HepG2 (cell line): ENCODE results near the gene SPNS1. TPM values are rescaled to one million over a fixed set of nuclear protein-coding genes. Genes with fewer than 3 reads are reported as not detected.

Source experiments
- ASH2L ChIP-seq: fragments of 300-600, 200-600 bp; sonication (generic); IDR thresholded peaks from 2 replicates; pipeline ENCODE4 v1.7.0; 2017; ENCODE audit warnings: low read depth, mild to moderate bottlenecking, moderate library complexity, mixed read lengths, low read length; ENCODE audit not compliant: insufficient read length
- DNMT3B ChIP-seq: conservative IDR thresholded peaks from 2 replicates; pipeline ENCODE4 v1.6.1; 2016; ENCODE audit warnings: missing biosample characterization, control low read depth
- HHEX ChIP-seq: IDR thresholded peaks from 2 replicates; pipeline ENCODE4 v1.6.1; 2016; ENCODE audit warnings: control low read depth
- HNF1A ChIP-seq, 2 experiments: sonication (generic) in 1 of 2; formaldehyde crosslinking in 1 of 2; IDR thresholded peaks; 2 replicates each; pipeline versions ENCODE4 v1.4.0 to v1.6.1; 2016 to 2020; ENCODE audit warnings: borderline replicate concordance in 1 of 2, low read depth in 1 of 2, mild to moderate bottlenecking in 1 of 2, missing genetic modification reagents in 1 of 2
- LCORL ChIP-seq, 2 experiments: fragments of 450-650 bp in 1 of 2; sonication (generic) in 1 of 2; formaldehyde crosslinking in 1 of 2; IDR thresholded peaks; 2 replicates each; pipeline versions ENCODE4 v1.5.0 to v1.6.1; 2017 to 2020; ENCODE audit warnings: antibody characterized with exemption in 1 of 2, missing genetic modification reagents in 1 of 2
- PCBP2 ChIP-seq: fragments of 200-400 bp; formaldehyde crosslinking; optimal IDR thresholded peaks from 2 replicates; pipeline ENCODE3; 2018; ENCODE audit warnings: low read length, low read depth; ENCODE audit not compliant: poor library complexity, severe bottlenecking
- RBM39 ChIP-seq: fragments of 200-400 bp; formaldehyde crosslinking; IDR thresholded peaks from one replicate; pipeline ENCODE4 v1.6.1; 2018; ENCODE audit warnings: antibody characterized with exemption, mild to moderate bottlenecking, low read depth, low read length; ENCODE audit not compliant: poor library complexity, severe bottlenecking
- RFXANK ChIP-seq: IDR thresholded peaks from 2 replicates; pipeline ENCODE4 v1.6.1; 2016
- SMAD9 ChIP-seq: sonication (generic); formaldehyde crosslinking; IDR thresholded peaks from 2 replicates; pipeline ENCODE4 v1.5.1; 2020; ENCODE audit warnings: mild to moderate bottlenecking, missing genetic modification reagents
- SP1 ChIP-seq, 2 experiments: fragments of 450-650 bp in 1 of 2; sonication (generic) in 1 of 2; formaldehyde crosslinking in 1 of 2; IDR thresholded peaks; 2 replicates each; pipeline versions ENCODE4 v1.4.0 to v1.6.1; 2016 to 2020; ENCODE audit warnings: missing genetic modification reagents in 1 of 2
- TBP ChIP-seq: sonication (generic); formaldehyde crosslinking; IDR thresholded peaks from 2 replicates; pipeline ENCODE4 v1.5.0; 2020; ENCODE audit warnings: missing genetic modification reagents
- ZBTB20 ChIP-seq: sonication (generic); formaldehyde crosslinking; IDR thresholded peaks from 2 replicates; pipeline ENCODE4 v1.8.1; 2023; ENCODE audit warnings: missing genetic modification reagents, low read depth, mild to moderate bottlenecking, borderline replicate concordance
- ZC3H4 ChIP-seq: sonication (generic); formaldehyde crosslinking; IDR thresholded peaks from 2 replicates; pipeline ENCODE4 v1.4.0; 2020; ENCODE audit warnings: missing genetic modification reagents, borderline replicate concordance
- ZNF282 ChIP-seq: fragments of 450-650 bp; IDR thresholded peaks from 2 replicates; pipeline ENCODE4 v1.6.1; 2018; ENCODE audit not compliant: partially characterized antibody
- ZNF326 ChIP-seq: sonication (generic); formaldehyde crosslinking; IDR thresholded peaks from 2 replicates; pipeline ENCODE4 v1.4.0; 2020; ENCODE audit warnings: missing genetic modification reagents, borderline replicate concordance
- ZSCAN20 ChIP-seq: sonication (generic); formaldehyde crosslinking; IDR thresholded peaks from 2 replicates; pipeline ENCODE4 v1.4.0; 2020; ENCODE audit warnings: missing genetic modification reagents, mild to moderate bottlenecking, borderline replicate concordance
- polyA plus RNA-seq, 8 experiments: library from polyadenylated mRNA; depleted of rRNA in 3 of 8; stranded (reverse) in 7 of 8; unstranded in 1 of 8; fragments of >200 nt; fragmentation: Illumina TruSeq in 4 of 8; extraction: Trizol in 4 of 8; gene quantifications; 2 replicates each; pipeline versions ENCODE4 v1.2.1 to v1.2.3, GENCODE V29; 2011 to 2016; ENCODE audit warnings: low read depth in 4 of 8, missing spikeins in 1 of 8, mixed read lengths in 1 of 8; ENCODE audit not compliant: insufficient read depth in 1 of 8
- total RNA-seq, 5 experiments: library from RNA; depleted of rRNA; stranded (reverse); fragments of >200 nt; fragmentation: Illumina TruSeq; extraction: Trizol; gene quantifications; 2 replicates each; pipeline ENCODE4 v1.2.3, GENCODE V29; 2016; ENCODE audit warnings: low read depth in 1 of 5
- TF ChIP-seq, protein P1 (sequence below): sonication (generic); formaldehyde crosslinking; IDR thresholded peaks from 2 replicates; pipeline ENCODE4 v1.5.0; 2020; ENCODE audit warnings: missing genetic modification reagents
- TF ChIP-seq, protein P2 (sequence below): IDR thresholded peaks from 2 replicates; pipeline ENCODE4 v1.6.1; 2016; ENCODE audit warnings: mild to moderate bottlenecking
- TF ChIP-seq, protein P3 (sequence below): fragments of 450-650 bp; IDR thresholded peaks from 2 replicates; pipeline ENCODE4 v1.6.1; 2017; ENCODE audit warnings: mild to moderate bottlenecking

Gene SPNS1
- total and polyA plus RNA-seq, 2 of the 13 experiments (the other 11 are each of a cell fraction or from before 2014, with no cell fraction given), result 25.6 to 38.8 TPM

GRCh38 chr16:28925386-28926228, 49.0 kb upstream of the SPNS1 start (continued):
- TF ChIP-seq, protein P1, sequence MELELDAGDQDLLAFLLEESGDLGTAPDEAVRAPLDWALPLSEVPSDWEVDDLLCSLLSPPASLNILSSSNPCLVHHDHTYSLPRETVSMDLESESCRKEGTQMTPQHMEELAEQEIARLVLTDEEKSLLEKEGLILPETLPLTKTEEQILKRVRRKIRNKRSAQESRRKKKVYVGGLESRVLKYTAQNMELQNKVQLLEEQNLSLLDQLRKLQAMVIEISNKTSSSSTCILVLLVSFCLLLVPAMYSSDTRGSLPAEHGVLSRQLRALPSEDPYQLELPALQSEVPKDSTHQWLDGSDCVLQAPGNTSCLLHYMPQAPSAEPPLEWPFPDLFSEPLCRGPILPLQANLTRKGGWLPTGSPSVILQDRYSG (CRISPR knock-in tag), result no peak
- TF ChIP-seq, protein P2, sequence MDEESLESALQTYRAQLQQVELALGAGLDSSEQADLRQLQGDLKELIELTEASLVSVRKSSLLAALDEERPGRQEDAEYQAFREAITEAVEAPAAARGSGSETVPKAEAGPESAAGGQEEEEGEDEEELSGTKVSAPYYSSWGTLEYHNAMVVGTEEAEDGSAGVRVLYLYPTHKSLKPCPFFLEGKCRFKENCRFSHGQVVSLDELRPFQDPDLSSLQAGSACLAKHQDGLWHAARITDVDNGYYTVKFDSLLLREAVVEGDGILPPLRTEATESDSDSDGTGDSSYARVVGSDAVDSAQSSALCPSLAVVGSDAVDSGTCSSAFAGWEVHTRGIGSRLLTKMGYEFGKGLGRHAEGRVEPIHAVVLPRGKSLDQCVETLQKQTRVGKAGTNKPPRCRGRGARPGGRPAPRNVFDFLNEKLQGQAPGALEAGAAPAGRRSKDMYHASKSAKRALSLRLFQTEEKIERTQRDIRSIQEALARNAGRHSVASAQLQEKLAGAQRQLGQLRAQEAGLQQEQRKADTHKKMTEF (CRISPR knock-in tag), result peak; percentile 33; the same call in 1 of the 2 replicates
- TF ChIP-seq ZC3H4 (CRISPR knock-in tag), result no peak; the same call in 1 of the 2 replicates
- TF ChIP-seq SP1 (IDR thresholded peaks at IDR 0.05), result no peak
- no peak for TF ChIP-seq SP1 (CRISPR knock-in tag; IDR thresholded peaks at IDR 0.05)
- no peak for TF ChIP-seq ZNF326 (CRISPR knock-in tag)
- TF ChIP-seq SMAD9 (CRISPR knock-in tag), result no peak
- no peak for TF ChIP-seq LCORL (IDR thresholded peaks at IDR 0.05)
- peak; percentile 49; the same call in 1 of the 2 replicates for TF ChIP-seq LCORL (CRISPR knock-in tag; IDR thresholded peaks at IDR 0.05)
- TF ChIP-seq HHEX (CRISPR knock-in tag), result peak; percentile 28; the same call in 1 of the 2 replicates
- no peak for TF ChIP-seq TBP
- no peak for TF ChIP-seq ZSCAN20 (CRISPR knock-in tag)
- TF ChIP-seq PCBP2, result peak; percentile 62
- peak; percentile 85 for TF ChIP-seq ASH2L
- peak; percentile 52; the same call in 1 of the 2 replicates for TF ChIP-seq DNMT3B
- TF ChIP-seq RFXANK (CRISPR knock-in tag), result no peak
- TF ChIP-seq HNF1A (IDR thresholded peaks at IDR 0.05; ENCODE audit: low read depth), result no peak
- TF ChIP-seq HNF1A (CRISPR knock-in tag; IDR thresholded peaks at IDR 0.05; ENCODE audit: borderline replicate concordance), result no peak
- TF ChIP-seq ZNF282, result no peak
- TF ChIP-seq, protein P3, sequence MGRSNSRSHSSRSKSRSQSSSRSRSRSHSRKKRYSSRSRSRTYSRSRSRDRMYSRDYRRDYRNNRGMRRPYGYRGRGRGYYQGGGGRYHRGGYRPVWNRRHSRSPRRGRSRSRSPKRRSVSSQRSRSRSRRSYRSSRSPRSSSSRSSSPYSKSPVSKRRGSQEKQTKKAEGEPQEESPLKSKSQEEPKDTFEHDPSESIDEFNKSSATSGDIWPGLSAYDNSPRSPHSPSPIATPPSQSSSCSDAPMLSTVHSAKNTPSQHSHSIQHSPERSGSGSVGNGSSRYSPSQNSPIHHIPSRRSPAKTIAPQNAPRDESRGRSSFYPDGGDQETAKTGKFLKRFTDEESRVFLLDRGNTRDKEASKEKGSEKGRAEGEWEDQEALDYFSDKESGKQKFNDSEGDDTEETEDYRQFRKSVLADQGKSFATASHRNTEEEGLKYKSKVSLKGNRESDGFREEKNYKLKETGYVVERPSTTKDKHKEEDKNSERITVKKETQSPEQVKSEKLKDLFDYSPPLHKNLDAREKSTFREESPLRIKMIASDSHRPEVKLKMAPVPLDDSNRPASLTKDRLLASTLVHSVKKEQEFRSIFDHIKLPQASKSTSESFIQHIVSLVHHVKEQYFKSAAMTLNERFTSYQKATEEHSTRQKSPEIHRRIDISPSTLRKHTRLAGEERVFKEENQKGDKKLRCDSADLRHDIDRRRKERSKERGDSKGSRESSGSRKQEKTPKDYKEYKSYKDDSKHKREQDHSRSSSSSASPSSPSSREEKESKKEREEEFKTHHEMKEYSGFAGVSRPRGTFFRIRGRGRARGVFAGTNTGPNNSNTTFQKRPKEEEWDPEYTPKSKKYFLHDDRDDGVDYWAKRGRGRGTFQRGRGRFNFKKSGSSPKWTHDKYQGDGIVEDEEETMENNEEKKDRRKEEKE, result no peak
- peak; percentile 87 for TF ChIP-seq RBM39
- no peak for TF ChIP-seq ZBTB20 (CRISPR knock-in tag)
